CD8-positive, alpha-beta memory T cell (primary cell): Measurements from ENCODE around the gene ANO2. TPM values are rescaled to one million over a fixed set of nuclear protein-coding genes. Genes with fewer than 3 reads are reported as not detected.

Experiments
- CTCF ChIA-PET: fragments of 350-600 bp; sonication (Branson Sonifier 250); formaldehyde crosslinking; loops from one replicate; lab custom pipeline; 2021; ENCODE audit warnings: antibody characterized with exemption; lab: Charles Lee
- POLR2A ChIA-PET: fragments of 350-600 bp; sonication (Branson Sonifier 250); formaldehyde crosslinking; loops from one replicate; lab custom pipeline; 2021; ENCODE audit warnings: antibody characterized with exemption; lab: Charles Lee
- DNase-seq, 5 donors: peaks; one replicate each; pipeline versions ENCODE4 v3.0.0 to v3.0.0-alpha.2; 2020 to 2022; ENCODE audit warnings: mixed read lengths in 1 of 5
- H3K27ac ChIP-seq: one replicate; pipeline ENCODE4 v1.7.0; 2013; ENCODE audit warnings: low read depth, mild to moderate bottlenecking, low read length, moderate library complexity
- H3K27me3 ChIP-seq: 2 replicates; pipeline ENCODE4 v1.7.0; 2013; ENCODE audit warnings: low read length, mild to moderate bottlenecking; ENCODE audit not compliant: insufficient read depth, poor library complexity, severe bottlenecking
- H3K36me3 ChIP-seq: 2 replicates; pipeline ENCODE4 v1.7.0; 2013; ENCODE audit warnings: mild to moderate bottlenecking, low read length, moderate library complexity; ENCODE audit not compliant: insufficient read depth
- H3K4me1 ChIP-seq: 2 replicates; pipeline ENCODE4 v1.7.0; 2013; ENCODE audit warnings: mild to moderate bottlenecking, low read length, moderate library complexity; ENCODE audit not compliant: insufficient read depth
- H3K4me3 ChIP-seq: 2 replicates; pipeline ENCODE4 v1.7.0; 2013; ENCODE audit warnings: mild to moderate bottlenecking, low read length
- H3K9me3 ChIP-seq: 2 replicates; pipeline ENCODE4 v1.7.0; 2013; ENCODE audit warnings: mild to moderate bottlenecking, low read length
- H3K27ac Mint-ChIP-seq, 8 donors: one replicate each; pipeline ENCODE4 v1.8.0; 2020 to 2021; ENCODE audit warnings: mixed read lengths in 8 of 8, mild to moderate bottlenecking in 6 of 8, inconsistent platforms in 3 of 8, moderate library complexity in 3 of 8
- H3K27me3 Mint-ChIP-seq, 2 donors: one replicate each; pipeline ENCODE4 v1.8.0; 2020 to 2021; ENCODE audit warnings: mixed read lengths in 2 of 2, mild to moderate bottlenecking in 1 of 2, moderate library complexity in 1 of 2
- H3K36me3 Mint-ChIP-seq, 3 donors: one replicate each; pipeline ENCODE4 v1.8.0; 2020 to 2021; ENCODE audit warnings: mixed read lengths in 3 of 3, inconsistent platforms in 1 of 3, mild to moderate bottlenecking in 1 of 3
- H3K4me1 Mint-ChIP-seq, 3 donors: one replicate each; pipeline ENCODE4 v1.8.0; 2020 to 2021; ENCODE audit warnings: mixed read lengths in 3 of 3, inconsistent platforms in 1 of 3, mild to moderate bottlenecking in 1 of 3
- H3K4me3 Mint-ChIP-seq, 7 donors: one replicate each; pipeline ENCODE4 v1.8.0; 2020 to 2021; ENCODE audit warnings: mixed read lengths in 7 of 7, mild to moderate bottlenecking in 6 of 7, moderate library complexity in 4 of 7, inconsistent platforms in 2 of 7
- H3K9me3 Mint-ChIP-seq, 5 donors: one replicate each; pipeline ENCODE4 v1.8.0; 2020 to 2022; ENCODE audit warnings: mixed read lengths in 5 of 5, mild to moderate bottlenecking in 3 of 5, moderate library complexity in 2 of 5, inconsistent platforms in 1 of 5
- polyA plus RNA-seq: library from polyadenylated mRNA; unstranded; fragments of 300-500 nt; fragmentation: Illumina TruSeq; gene quantifications from one replicate; pipeline ENCODE4 v1.2.3, GENCODE V29; 2021
- total RNA-seq, 2 experiments: library from RNA; stranded (reverse); gene quantifications; one replicate each; pipeline ENCODE4 v1.2.3, GENCODE V29; 2021

Gene ANO2
- total and polyA plus RNA-seq, 3 experiments from 2014 or later: not detected

DNA sequence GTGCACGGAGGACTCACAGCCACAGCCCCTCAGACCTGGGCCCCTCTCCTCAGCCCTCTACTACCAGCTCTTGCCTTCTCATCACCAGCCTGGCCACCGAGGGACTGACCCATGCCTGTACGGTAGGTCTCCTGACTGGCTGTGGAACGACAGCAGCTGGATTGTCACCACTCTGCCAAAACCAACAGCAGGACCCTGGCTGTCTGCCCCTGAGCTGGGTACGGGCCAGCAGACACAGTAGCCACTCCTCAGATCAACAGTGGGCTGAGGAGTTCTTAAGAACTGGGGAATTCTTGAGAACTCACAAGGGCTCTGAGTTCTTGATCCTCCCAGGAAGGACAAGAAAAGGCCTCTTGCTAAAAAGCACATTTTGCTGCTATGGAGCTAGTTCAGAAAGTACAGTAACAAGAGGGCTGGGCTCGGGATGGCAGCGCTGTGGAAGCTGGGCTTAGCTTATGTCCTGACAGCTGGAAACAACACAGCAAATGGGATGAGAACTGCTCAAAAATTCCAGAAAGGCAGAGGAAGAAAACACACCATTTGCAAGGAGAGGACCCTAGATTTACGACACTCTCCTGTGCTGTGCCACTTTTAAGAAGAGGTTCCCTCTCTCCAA is 176.4 kb downstream of the ANO2 start:
- H3K27me3 ChIP-seq: no peaks in the 10 kb centered on the region
- peaks cover 0 to 22% of the 10 kb centered on the region in 2 donors for H3K27me3 Mint-ChIP-seq
- H3K27ac Mint-ChIP-seq: no peak overlapping the region
- H3K4me3 ChIP-seq: no peak overlapping the region
- no peaks in the 10 kb centered on the region for H3K36me3 Mint-ChIP-seq
- H3K9me3 Mint-ChIP-seq: peaks cover 0 to 2% (median 0%) of the 10 kb centered on the region in 5 donors
- H3K9me3 ChIP-seq: no peaks in the 10 kb centered on the region
- no peak overlapping the region for H3K27ac ChIP-seq
- no peak overlapping the region for H3K4me3 Mint-ChIP-seq
- POLR2A ChIA-PET: no interaction called here
- H3K4me1 ChIP-seq: no peaks in the 10 kb centered on the region
- no peaks in the 10 kb centered on the region for H3K36me3 ChIP-seq
- DNase-seq: no peak
- CTCF ChIA-PET: no interaction called here
- no peaks in the 10 kb centered on the region for H3K4me1 Mint-ChIP-seq

DNA sequence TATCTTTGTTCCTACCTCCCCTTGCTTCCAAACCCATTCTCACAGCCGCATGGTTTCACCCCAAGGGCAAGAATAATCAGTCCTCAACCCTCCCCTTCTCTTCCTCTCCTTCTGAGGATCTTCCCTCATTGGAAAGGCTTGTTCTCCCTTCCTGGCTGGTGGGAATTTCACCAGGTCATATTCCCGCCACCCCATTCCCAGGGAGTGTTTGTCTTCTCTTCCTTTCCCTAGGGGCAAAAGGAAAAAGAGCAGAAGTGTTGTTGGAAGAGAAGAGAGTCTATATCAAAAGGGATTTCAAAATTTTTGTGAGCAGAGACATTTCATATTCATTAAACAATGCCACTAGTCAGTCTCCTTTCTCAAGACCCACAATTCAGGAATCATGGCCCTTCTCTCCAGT is 176.9 kb downstream of the ANO2 start:
- peaks cover 0 to 2% (median 0%) of the 10 kb centered on the region in 5 donors for H3K9me3 Mint-ChIP-seq
- no peak overlapping the region for H3K4me3 Mint-ChIP-seq
- H3K4me1 Mint-ChIP-seq: no peaks in the 10 kb centered on the region
- POLR2A ChIA-PET: no interaction called here
- Histone ChIP-seq H3K4me1 (no peaks in the 10 kb centered on the region), H3K9me3 (no peaks in the 10 kb centered on the region), H3K27me3 (no peaks in the 10 kb centered on the region), H3K27ac (no peak overlapping the region), H3K36me3 (no peaks in the 10 kb centered on the region), H3K4me3 (no peak overlapping the region)
- peaks cover 0 to 22% of the 10 kb centered on the region in 2 donors for H3K27me3 Mint-ChIP-seq
- CTCF ChIA-PET: no interaction called here
- no peaks in the 10 kb centered on the region for H3K36me3 Mint-ChIP-seq
- DNase-seq: no peak
- H3K27ac Mint-ChIP-seq: no peak overlapping the region

GRCh38 chr12:5758347-5758746 is 186.7 kb downstream of the ANO2 start:
- no peaks in the 10 kb centered on the region for H3K27me3 ChIP-seq
- ChIA-PET POLR2A (no interaction called here), CTCF (no interaction called here)
- no peaks in the 10 kb centered on the region for H3K9me3 ChIP-seq
- no peak overlapping the region for H3K4me3 Mint-ChIP-seq
- H3K27ac Mint-ChIP-seq: no peak overlapping the region
- H3K4me1 ChIP-seq: no peaks in the 10 kb centered on the region
- H3K9me3 Mint-ChIP-seq: peaks cover 6 to 11% (median 6%) of the 10 kb centered on the region in 5 donors
- H3K27me3 Mint-ChIP-seq: peaks cover 9 to 56% of the 10 kb centered on the region in 2 donors
- no peaks in the 10 kb centered on the region for H3K36me3 ChIP-seq
- no peaks in the 10 kb centered on the region for H3K4me1 Mint-ChIP-seq
- DNase-seq: no peak
- no peak overlapping the region for H3K27ac ChIP-seq
- H3K4me3 ChIP-seq: no peak overlapping the region
- H3K36me3 Mint-ChIP-seq: peaks cover 0 to 4% (median 0%) of the 10 kb centered on the region in 3 donors

GRCh38 chr12:5756338-5756842 is 188.7 kb downstream of the ANO2 start:
- Mint-ChIP-seq H3K27me3 (peaks cover 7 to 62% of the 10 kb centered on the region in 2 donors), H3K36me3 (peaks cover 0 to 4% (median 0%) of the 10 kb centered on the region in 3 donors), H3K4me3 (no peak overlapping the region), H3K9me3 (peaks cover 6 to 11% (median 6%) of the 10 kb centered on the region in 5 donors), H3K4me1 (no peaks in the 10 kb centered on the region), H3K27ac (no peak overlapping the region)
- CTCF ChIA-PET: no interaction called here
- Histone ChIP-seq H3K36me3 (no peaks in the 10 kb centered on the region), H3K27me3 (no peaks in the 10 kb centered on the region), H3K4me3 (no peak overlapping the region), H3K27ac (no peak overlapping the region), H3K9me3 (no peaks in the 10 kb centered on the region), H3K4me1 (no peaks in the 10 kb centered on the region)
- DNase-seq: no peak
- POLR2A ChIA-PET: no interaction called here

- Histone ChIP-seq H3K27ac (no peak overlapping the region), H3K27me3 (no peaks in the 10 kb centered on the region), H3K4me3 (no peak overlapping the region), H3K9me3 (no peaks in the 10 kb centered on the region), H3K4me1 (no peaks in the 10 kb centered on the region), H3K36me3 (no peaks in the 10 kb centered on the region)
- POLR2A ChIA-PET: no interaction called here
- no peak for DNase-seq
- CTCF ChIA-PET: no interaction called here
- Mint-ChIP-seq H3K4me3 (no peak overlapping the region), H3K9me3 (peaks cover 0 to 2% (median 0%) of the 10 kb centered on the region in 5 donors), H3K4me1 (no peaks in the 10 kb centered on the region), H3K27ac (no peak overlapping the region), H3K36me3 (no peaks in the 10 kb centered on the region), H3K27me3 (peaks cover 0 to 12% of the 10 kb centered on the region in 2 donors)
Measured at GRCh38 chr12:5748027-5748426, 197.0 kb downstream of the ANO2 start.

GRCh38 chr12:5746917-5747316 is 198.1 kb downstream of the ANO2 start:
- peaks cover 0 to 2% (median 0%) of the 10 kb centered on the region in 5 donors for H3K9me3 Mint-ChIP-seq
- no peak overlapping the region for H3K4me3 Mint-ChIP-seq
- Histone ChIP-seq H3K27me3 (no peaks in the 10 kb centered on the region), H3K27ac (no peak overlapping the region), H3K36me3 (no peaks in the 10 kb centered on the region), H3K9me3 (no peaks in the 10 kb centered on the region), H3K4me3 (no peak overlapping the region), H3K4me1 (no peaks in the 10 kb centered on the region)
- DNase-seq: peak in 1 of 5 donors; percentile 5
- H3K36me3 Mint-ChIP-seq: no peaks in the 10 kb centered on the region
- peaks cover 2 to 8% of the 10 kb centered on the region in 2 donors for H3K27me3 Mint-ChIP-seq
- ChIA-PET CTCF (no interaction called here), POLR2A (no interaction called here)
- no peak overlapping the region for H3K27ac Mint-ChIP-seq
- H3K4me1 Mint-ChIP-seq: no peaks in the 10 kb centered on the region

DNA sequence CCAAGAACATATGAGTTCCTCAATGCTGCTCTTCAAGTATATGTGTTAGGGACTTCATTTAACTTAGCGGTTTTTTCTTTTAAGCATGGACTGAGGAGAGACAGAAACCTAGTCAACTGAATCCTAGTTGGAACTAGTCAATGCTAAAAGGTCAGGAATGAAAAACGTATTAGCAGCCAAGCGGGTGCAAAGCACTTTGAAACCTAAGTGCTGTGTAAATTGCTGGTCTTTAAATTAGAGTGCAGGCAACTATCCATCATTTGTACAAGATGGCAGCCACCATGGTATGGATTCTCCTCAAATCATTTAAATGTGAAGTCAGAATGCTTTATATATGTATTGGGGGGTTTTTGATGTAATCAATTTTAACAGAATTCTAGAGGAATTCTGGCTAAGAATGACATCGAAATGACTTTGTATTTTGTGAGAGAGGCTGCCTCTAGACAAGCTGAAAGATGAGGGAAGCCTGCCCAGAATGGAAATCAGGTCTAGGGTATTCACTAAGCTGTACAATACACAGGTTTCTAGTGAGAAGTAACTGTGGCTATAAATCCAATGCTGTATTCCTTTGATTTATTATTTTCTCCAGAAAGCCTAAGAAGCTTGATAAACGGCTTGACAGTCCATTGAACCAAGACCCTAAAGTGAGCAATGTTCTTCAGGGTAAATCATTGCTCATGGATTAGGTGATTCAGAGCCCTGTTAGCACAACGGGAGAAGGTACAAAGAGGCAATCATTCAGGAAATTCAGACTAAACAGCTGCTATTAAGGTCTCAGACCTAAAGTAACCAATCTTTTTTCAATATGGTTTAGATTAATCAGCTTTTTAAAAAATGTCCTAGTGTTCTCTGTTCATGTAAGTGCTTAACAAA is 198.8 kb downstream of the ANO2 start:
- Mint-ChIP-seq H3K27ac (no peak overlapping the region), H3K27me3 (peaks cover 5 to 15% of the 10 kb centered on the region in 2 donors)
- CTCF ChIA-PET: no interaction called here

More for the DNA sequence above, 198.8 kb downstream of the ANO2 start:
- Histone ChIP-seq H3K36me3 (no peaks in the 10 kb centered on the region), H3K9me3 (no peaks in the 10 kb centered on the region), H3K27ac (no peak overlapping the region), H3K4me3 (no peak overlapping the region), H3K4me1 (no peaks in the 10 kb centered on the region), H3K27me3 (no peaks in the 10 kb centered on the region)
- peaks cover 0 to 2% (median 0%) of the 10 kb centered on the region in 5 donors for H3K9me3 Mint-ChIP-seq
- DNase-seq: no peak
- H3K36me3 Mint-ChIP-seq: no peaks in the 10 kb centered on the region
- POLR2A ChIA-PET: no interaction called here
- no peak overlapping the region for H3K4me3 Mint-ChIP-seq
- H3K4me1 Mint-ChIP-seq: no peaks in the 10 kb centered on the region
